ENCODE results near the gene CALM1. TPM values are rescaled to one million over a fixed set of nuclear protein-coding genes. Genes with fewer than 3 reads are reported as not detected.

The CALM1 gene
- total RNA-seq, 1 donor from 2014 or later = 338 TPM

- Mint-ChIP-seq H3K9me3 (no peaks in the 10 kb centered on the region), H3K36me3 (ENCODE audit: low read depth) (no peaks in the 10 kb centered on the region), H3K4me3 (no peak overlapping the region), H3K27ac (ENCODE audit: unreplicated experiment) (no peak overlapping the region), H3K4me1 (peaks cover 28% of the 10 kb centered on the region), H3K27me3 (ENCODE audit: low read depth) (no peaks in the 10 kb centered on the region)
- no peak for DNase-seq (ENCODE audit: low read depth, low spot score)
- TF ChIP-seq CTCF (conservative IDR thresholded peaks at IDR 0.05) = no peak
Observed at GRCh38 chr14:90455100-90455571, 58.3 kb downstream of the CALM1 start.

GRCh38 chr14:90456551-90456950, 59.7 kb downstream of the CALM1 start:
- no peaks in the 10 kb centered on the region for H3K9me3 Mint-ChIP-seq
- H3K4me3 Mint-ChIP-seq = no peak overlapping the region
- H3K36me3 Mint-ChIP-seq (ENCODE audit: low read depth) = no peaks in the 10 kb centered on the region
- peaks cover 28% of the 10 kb centered on the region for H3K4me1 Mint-ChIP-seq
- no peaks in the 10 kb centered on the region for H3K27me3 Mint-ChIP-seq (ENCODE audit: low read depth)
- no peak for TF ChIP-seq CTCF (conservative IDR thresholded peaks at IDR 0.05)
- no peak overlapping the region for H3K27ac Mint-ChIP-seq (ENCODE audit: unreplicated experiment)
- DNase-seq (ENCODE audit: low read depth, low spot score) = no peak

DNA sequence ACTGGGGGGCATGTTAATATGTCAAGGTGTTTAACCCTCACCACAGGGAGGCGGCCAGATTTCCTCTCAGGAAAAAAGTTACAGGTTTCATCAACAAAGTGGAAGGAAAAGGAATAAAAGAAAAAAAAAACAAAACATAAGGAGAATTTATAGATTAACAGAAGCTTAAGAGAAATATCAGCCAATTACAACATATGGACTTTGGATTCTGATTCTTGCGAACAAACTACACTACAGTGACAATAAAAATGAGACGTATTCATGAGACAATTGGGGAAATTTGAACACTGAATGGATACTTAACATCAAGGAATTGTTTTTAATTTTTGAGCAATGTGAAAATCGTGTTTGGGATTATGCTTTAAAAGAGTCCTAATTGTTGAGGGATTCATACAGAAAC, 60.4 kb downstream of the CALM1 start:
- H3K9me3 Mint-ChIP-seq = no peaks in the 10 kb centered on the region
- H3K4me3 Mint-ChIP-seq = no peak overlapping the region
- peaks cover 28% of the 10 kb centered on the region for H3K4me1 Mint-ChIP-seq
- TF ChIP-seq CTCF (conservative IDR thresholded peaks at IDR 0.05) = no peak
- DNase-seq (ENCODE audit: low read depth, low spot score) = no peak
- H3K27ac Mint-ChIP-seq (ENCODE audit: unreplicated experiment) = no peak overlapping the region
- no peaks in the 10 kb centered on the region for H3K36me3 Mint-ChIP-seq (ENCODE audit: low read depth)
- H3K27me3 Mint-ChIP-seq (ENCODE audit: low read depth) = no peaks in the 10 kb centered on the region

Other genes starting within 250 kb of the CALM1 start
- gene PSMC1, start 140.5 kb upstream of the CALM1 start, total RNA-seq = 105 and 114 TPM in 2 replicates
- 24.1 and 24.5 TPM in 2 replicates for gene NRDE2, start 65.1 kb upstream of the CALM1 start, total RNA-seq

Measured in neural crest cell (in vitro differentiated cells).